Activated naive CD8-positive, alpha-beta T cell treated with anti-CD3 and anti-CD28 coated beads for 36 hours (primary cell): ENCODE data around the gene PLA2G3. TPM values are rescaled to one million over a fixed set of nuclear protein-coding genes. Genes with fewer than 3 reads are reported as not detected.
"Not testable (repeated sequence)": the region's sequence is repeated elsewhere in the genome, so short reads cannot be mapped to it uniquely, and the experiment has no call there.

Source experiments
- DNase-seq: peaks from one replicate; pipeline ENCODE4 v3.0.0; 2021
- H3K27ac Mint-ChIP-seq: one replicate; pipeline ENCODE4 v1.8.0; 2022; ENCODE audit warnings: mild to moderate bottlenecking, moderate library complexity, mixed read lengths
- H3K27me3 Mint-ChIP-seq: one replicate; pipeline ENCODE4 v1.8.0; 2022; ENCODE audit warnings: mild to moderate bottlenecking, mixed read lengths
- H3K36me3 Mint-ChIP-seq: one replicate; pipeline ENCODE4 v1.8.0; 2021; ENCODE audit warnings: mild to moderate bottlenecking, mixed read lengths
- H3K4me1 Mint-ChIP-seq: one replicate; pipeline ENCODE4 v1.8.0; 2021; ENCODE audit warnings: mixed read lengths
- H3K4me3 Mint-ChIP-seq: one replicate; pipeline ENCODE4 v1.8.0; 2022; ENCODE audit warnings: mild to moderate bottlenecking, moderate library complexity, mixed read lengths
- H3K9me3 Mint-ChIP-seq: one replicate; pipeline ENCODE4 v1.8.0; 2022; ENCODE audit warnings: mixed read lengths
- total RNA-seq, 2 experiments: library from RNA; stranded (reverse); gene quantifications; one replicate each; pipeline ENCODE4 v1.2.3, GENCODE V29; 2021

The PLA2G3 gene
- total RNA-seq, 2 experiments from 2014 or later, result not detected

DNA sequence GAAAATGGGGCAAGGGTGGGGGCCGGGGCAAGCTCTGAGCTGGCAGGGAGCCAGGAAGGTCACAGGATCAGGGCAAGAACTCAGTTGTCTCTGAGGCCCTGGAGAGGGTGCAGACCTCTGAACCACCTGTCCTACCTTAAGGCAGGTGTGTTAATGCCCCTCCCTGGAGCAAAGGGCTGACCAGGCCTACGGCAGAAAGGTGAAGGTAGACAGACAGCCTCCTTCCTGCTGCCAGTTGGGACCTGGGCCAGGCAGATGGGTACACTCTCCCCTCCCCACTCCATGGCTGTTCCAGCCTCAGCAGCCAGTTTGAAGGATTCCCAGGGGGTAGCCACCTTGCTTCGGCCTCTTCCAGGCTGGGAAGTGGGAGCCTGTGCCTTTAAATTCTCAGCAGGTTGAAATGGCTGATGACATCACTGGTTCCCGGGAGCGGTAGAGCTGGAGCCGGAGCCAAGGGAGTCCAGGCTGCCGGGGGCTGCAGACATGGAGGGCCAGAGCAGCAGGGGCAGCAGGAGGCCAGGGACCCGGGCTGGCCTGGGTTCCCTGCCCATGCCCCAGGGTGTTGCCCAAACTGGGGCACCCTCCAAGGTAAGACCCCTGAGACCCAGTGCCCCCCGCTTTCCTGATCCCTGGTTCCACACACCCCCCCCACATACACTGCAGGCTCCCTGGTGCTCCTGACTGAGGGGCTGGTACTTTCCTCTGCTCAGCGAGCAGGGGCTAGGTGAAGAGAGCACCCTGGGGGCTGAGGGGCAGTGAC, 17.6 kb downstream of the PLA2G3 start, which contains the start of gene INPP5J:
TSS of gene INPP5J (plus strand) at position 435 of the 760 bp plus-strand sequence. CDS start at position 484, 49 bp downstream.
- Mint-ChIP-seq H3K27me3 (peaks cover 5% of the 10 kb centered on the region), H3K4me3 (no peak within 1 kb of the TSS), H3K36me3 (no peaks in the 10 kb centered on the region), H3K4me1 (no peaks in the 10 kb centered on the region), H3K9me3 (no peaks in the 10 kb centered on the region), H3K27ac (no peak within 1 kb of the TSS)
- no peak for DNase-seq

DNA sequence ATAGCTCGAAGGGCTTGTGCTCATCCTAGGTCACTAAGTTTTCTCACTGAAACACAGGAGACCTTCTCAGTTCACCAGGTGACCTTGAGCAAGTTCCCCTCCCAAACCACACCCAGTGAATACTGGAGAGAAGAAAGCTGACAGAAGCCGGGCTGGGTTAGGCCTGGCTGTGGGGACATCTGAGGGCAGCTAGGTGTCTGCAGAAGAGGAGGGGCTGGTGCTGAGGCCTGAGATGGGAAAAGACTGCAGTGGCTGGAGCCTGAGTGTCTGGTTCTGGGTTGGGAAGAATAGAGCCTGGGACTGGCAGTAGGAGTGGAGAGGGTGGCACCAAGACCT, 18.1 kb downstream of the PLA2G3 start:
- H3K4me3 Mint-ChIP-seq, result no peak overlapping the region
- H3K27me3 Mint-ChIP-seq, result no peaks in the 10 kb centered on the region
- no peak overlapping the region for H3K27ac Mint-ChIP-seq
- no peaks in the 10 kb centered on the region for H3K4me1 Mint-ChIP-seq
- no peaks in the 10 kb centered on the region for H3K9me3 Mint-ChIP-seq
- no peaks in the 10 kb centered on the region for H3K36me3 Mint-ChIP-seq
- DNase-seq, result no peak

DNA sequence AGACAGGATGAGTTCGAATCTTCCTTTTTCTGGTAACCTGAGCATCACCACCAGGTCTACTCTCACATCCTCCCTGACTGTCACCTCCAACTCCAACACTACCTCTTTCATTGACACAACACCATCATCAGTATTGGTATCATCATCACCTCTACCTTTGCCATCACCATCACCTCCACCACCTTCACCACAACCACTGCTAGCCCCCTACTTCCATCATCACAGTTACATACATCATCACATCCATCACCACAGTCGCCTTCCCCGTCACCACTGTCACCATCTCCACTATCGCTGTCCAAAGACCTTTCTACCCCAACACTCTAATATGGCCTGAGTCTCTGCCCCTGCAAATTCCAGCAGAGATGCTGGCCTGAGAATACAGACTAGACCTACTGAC, 18.9 kb downstream of the PLA2G3 start:
- Mint-ChIP-seq H3K27ac (no peak overlapping the region), H3K27me3 (no peaks in the 10 kb centered on the region), H3K36me3 (no peaks in the 10 kb centered on the region), H3K9me3 (no peaks in the 10 kb centered on the region), H3K4me3 (no peak overlapping the region), H3K4me1 (no peaks in the 10 kb centered on the region)
- DNase-seq, result no peak

DNA sequence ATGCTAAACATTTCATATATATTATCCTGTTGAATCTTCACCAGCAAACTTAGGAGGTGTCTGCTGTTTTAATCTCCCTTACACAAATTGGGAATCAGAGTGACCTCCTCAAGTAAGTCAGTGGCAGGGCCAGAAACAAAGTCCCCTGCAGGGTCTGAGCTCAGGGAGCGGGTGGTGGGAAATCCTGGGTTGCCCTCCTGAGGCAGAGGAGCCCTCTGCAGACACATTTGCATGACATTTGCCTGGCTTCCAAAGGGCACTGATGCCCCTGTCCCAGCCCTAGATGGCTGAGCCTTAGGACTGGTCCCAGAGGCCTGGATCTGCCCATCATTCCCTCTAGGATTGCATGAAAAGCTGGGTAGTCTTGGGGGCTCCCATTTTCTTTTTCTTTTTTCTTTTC, 19.7 kb downstream of the PLA2G3 start:
- Mint-ChIP-seq H3K4me1 (no peaks in the 10 kb centered on the region), H3K4me3 (no peak overlapping the region), H3K27me3 (no peaks in the 10 kb centered on the region), H3K9me3 (no peaks in the 10 kb centered on the region), H3K36me3 (no peaks in the 10 kb centered on the region), H3K27ac (no peak overlapping the region)
- DNase-seq, result no peak

GRCh38 chr22:31120230-31120629, 20.1 kb downstream of the PLA2G3 start:
- no peaks in the 10 kb centered on the region for H3K27me3 Mint-ChIP-seq
- H3K9me3 Mint-ChIP-seq, result no peaks in the 10 kb centered on the region
- no peak overlapping the region for H3K27ac Mint-ChIP-seq
- H3K36me3 Mint-ChIP-seq, result no peaks in the 10 kb centered on the region
- DNase-seq, result no peak
- H3K4me3 Mint-ChIP-seq, result no peak overlapping the region
- no peaks in the 10 kb centered on the region for H3K4me1 Mint-ChIP-seq

- Mint-ChIP-seq H3K27ac (no peak overlapping the region), H3K27me3 (no peaks in the 10 kb centered on the region), H3K4me3 (no peak overlapping the region), H3K4me1 (no peaks in the 10 kb centered on the region), H3K36me3 (no peaks in the 10 kb centered on the region), H3K9me3 (no peaks in the 10 kb centered on the region)
- no peak for DNase-seq
Observed at GRCh38 chr22:31119026-31119717, 21.1 kb downstream of the PLA2G3 start.

- H3K4me3 Mint-ChIP-seq, result no peak overlapping the region
- no peaks in the 10 kb centered on the region for H3K27me3 Mint-ChIP-seq
- H3K4me1 Mint-ChIP-seq, result no peaks in the 10 kb centered on the region
- H3K36me3 Mint-ChIP-seq, result no peaks in the 10 kb centered on the region
- no peak for DNase-seq
- H3K9me3 Mint-ChIP-seq, result no peaks in the 10 kb centered on the region
- H3K27ac Mint-ChIP-seq, result no peak overlapping the region
Observed at GRCh38 chr22:31118046-31118820, 22.1 kb downstream of the PLA2G3 start.

- not testable (repeated sequence) for H3K4me3 Mint-ChIP-seq, DNase-seq, H3K9me3 Mint-ChIP-seq, H3K27ac Mint-ChIP-seq, H3K27me3 Mint-ChIP-seq, H3K36me3 Mint-ChIP-seq, H3K4me1 Mint-ChIP-seq
Observed at GRCh38 chr22:31112547-31113091, 27.7 kb downstream of the PLA2G3 start.

DNA sequence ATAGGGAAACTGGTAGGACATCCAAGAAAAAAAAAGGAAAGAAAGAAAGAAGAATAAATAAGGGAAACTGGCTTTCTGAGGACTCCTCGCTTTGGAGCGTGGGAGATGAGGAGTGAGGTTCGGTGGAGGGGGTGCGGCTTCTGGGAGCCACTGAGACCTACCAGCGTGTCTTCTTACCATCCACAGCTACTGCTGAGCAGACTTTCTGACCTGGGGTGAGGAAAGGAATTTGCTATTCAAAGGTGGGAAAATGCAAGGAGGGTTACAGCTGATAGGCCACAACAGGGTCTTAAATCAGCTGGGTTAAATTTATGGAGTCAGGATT, 32.5 kb downstream of the PLA2G3 start:
- Mint-ChIP-seq H3K4me1 (peaks cover 15% of the 10 kb centered on the region), H3K36me3 (no peaks in the 10 kb centered on the region), H3K9me3 (no peaks in the 10 kb centered on the region), H3K4me3 (peak overlapping the region; percentile 84), H3K27ac (peak overlapping the region; percentile 34), H3K27me3 (no peaks in the 10 kb centered on the region)
- no peak for DNase-seq

GRCh38 chr22:31107178-31107893, 33.0 kb downstream of the PLA2G3 start, which contains the start of gene SELENOM:
Gene SELENOM, minus strand, starts transcription at chr22:31107568. Its CDS starts 63 bp downstream, at chr22:31107505.
- peak within 1 kb of the TSS; percentile 84 for H3K4me3 Mint-ChIP-seq
- DNase-seq, result peak; percentile 90
- no peaks in the 10 kb centered on the region for H3K27me3 Mint-ChIP-seq
- H3K9me3 Mint-ChIP-seq, result no peaks in the 10 kb centered on the region
- H3K36me3 Mint-ChIP-seq, result no peaks in the 10 kb centered on the region
- H3K27ac Mint-ChIP-seq, result peak within 1 kb of the TSS; percentile 45
- H3K4me1 Mint-ChIP-seq, result peaks cover 15% of the 10 kb centered on the region

GRCh38 chr22:31106731-31107177, 33.6 kb downstream of the PLA2G3 start:
- Mint-ChIP-seq H3K27ac (no peak overlapping the region), H3K27me3 (no peaks in the 10 kb centered on the region), H3K4me1 (peaks cover 15% of the 10 kb centered on the region), H3K9me3 (no peaks in the 10 kb centered on the region), H3K36me3 (no peaks in the 10 kb centered on the region), H3K4me3 (peak overlapping the region; percentile 84)
- no peak for DNase-seq

GRCh38 chr22:31106001-31106571, 34.2 kb downstream of the PLA2G3 start:
- no peak for DNase-seq
- Mint-ChIP-seq H3K27me3 (no peaks in the 10 kb centered on the region), H3K4me3 (no peak overlapping the region), H3K4me1 (peaks cover 15% of the 10 kb centered on the region), H3K27ac (no peak overlapping the region), H3K36me3 (no peaks in the 10 kb centered on the region), H3K9me3 (no peaks in the 10 kb centered on the region)

GRCh38 chr22:31105282-31105929, 34.9 kb downstream of the PLA2G3 start:
- Mint-ChIP-seq H3K9me3 (no peaks in the 10 kb centered on the region), H3K36me3 (no peaks in the 10 kb centered on the region), H3K27ac (no peak overlapping the region), H3K4me1 (peaks cover 15% of the 10 kb centered on the region), H3K27me3 (no peaks in the 10 kb centered on the region), H3K4me3 (no peak overlapping the region)
- DNase-seq, result no peak

DNA sequence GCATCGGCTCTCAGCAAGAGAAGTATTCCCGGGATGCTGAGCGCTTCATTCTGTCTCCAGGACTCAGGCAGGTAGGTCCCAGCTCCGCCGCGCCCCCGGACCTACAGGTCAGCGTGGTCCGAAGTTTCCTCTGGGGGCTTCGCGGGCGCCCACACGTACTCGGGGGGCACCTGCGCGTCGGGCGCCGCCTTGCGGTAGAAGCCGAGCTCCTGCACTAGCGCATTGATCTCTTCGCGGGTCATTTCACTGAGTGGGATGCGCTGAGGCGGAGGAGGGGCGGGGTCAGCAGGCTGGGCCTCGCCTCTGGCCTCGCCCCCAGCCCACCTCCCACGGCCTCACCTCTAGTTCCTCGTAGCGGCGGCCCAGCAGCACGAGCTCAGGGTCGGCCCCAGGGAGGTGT, 35.4 kb downstream of the PLA2G3 start:
- no peak overlapping the region for H3K4me3 Mint-ChIP-seq
- no peaks in the 10 kb centered on the region for H3K9me3 Mint-ChIP-seq
- H3K27me3 Mint-ChIP-seq, result no peaks in the 10 kb centered on the region
- DNase-seq, result no peak
- H3K36me3 Mint-ChIP-seq, result no peaks in the 10 kb centered on the region
- no peak overlapping the region for H3K27ac Mint-ChIP-seq
- H3K4me1 Mint-ChIP-seq, result peaks cover 15% of the 10 kb centered on the region
